Ovary (tissue), 9 donors: ENCODE measurements around the gene AICDA. TPM values are rescaled to one million over a fixed set of nuclear protein-coding genes. Genes with fewer than 3 reads are reported as not detected.
"Not testable (repeated sequence)": the region's sequence is repeated elsewhere in the genome, so short reads cannot be mapped to it uniquely, and the experiment has no call there.

Experiments
- DNase-seq, 5 donors: peaks; one replicate each; pipeline ENCODE4 v3.0.0-alpha.2; 2019 to 2020
- H3K27ac ChIP-seq, 2 donors: fragments of 200-600 bp; one replicate each; pipeline versions ENCODE4 v1.5.1 to v1.8.0; 2019 to 2022
- H3K27me3 ChIP-seq: fragments of 200-600 bp; one replicate; pipeline ENCODE4 v1.8.0; 2022
- H3K36me3 ChIP-seq: fragments of 200-600 bp; sonication (generic); one replicate; pipeline ENCODE4 v1.5.1; 2019
- H3K4me1 ChIP-seq: one replicate; pipeline ENCODE4 v1.8.1; 2013; ENCODE audit warnings: mild to moderate bottlenecking, moderate library complexity; ENCODE audit not compliant: insufficient read depth
- H3K4me3 ChIP-seq: fragments of 200-600 bp; sonication (generic); one replicate; pipeline ENCODE4 v1.5.1; 2017
- H3K9me3 ChIP-seq, 2 donors: fragments of 200-600 bp in 1 of 2; sonication (generic) in 1 of 2; one replicate each; pipeline versions ENCODE4 v1.5.1 to v1.8.1; 2013 to 2019; ENCODE audit warnings: mild to moderate bottlenecking in 1 of 2, moderate library complexity in 1 of 2
- EP300 ChIP-seq: sonication (generic); formaldehyde crosslinking; IDR thresholded peaks from one replicate; pipeline ENCODE4 v1.6.1; 2017; ENCODE audit warnings: antibody characterized with exemption
- POLR2A ChIP-seq: fragments of 450-650 bp; IDR thresholded peaks from one replicate; pipeline ENCODE4 v1.6.1; 2017; ENCODE audit warnings: antibody characterized with exemption, mild to moderate bottlenecking, moderate library complexity
- WGBS, 3 donors: extraction: QIAGEN DNeasy Blood & Tissue Kit in 1 of 3; methylation state at CpG; one replicate each; pipeline versions ENCODE4 v1.1.5 to v1.1.7; 2013 to 2017; 5-methylcytosine and 5-hydroxymethylcytosine counted together
- intact Hi-C, 4 donors: fragments of 100-400 bp; cut with DNase I; formaldehyde crosslinking; loops; one replicate each; pipeline versions ENCODE4 v1.11.0 to v1.15.1; 2022 to 2023
- polyA plus RNA-seq, 2 donors: library from polyadenylated mRNA; stranded (reverse); fragments of 200-250 nt in 1 of 2; fragments of 350-450 nt in 1 of 2; fragmentation: Illumina TruSeq in 1 of 2; extraction: RNeasy Lipid Tissue Mini Kit (QIAGEN cat#74804) in 1 of 2; gene quantifications; one replicate each; pipeline ENCODE4 v1.2.3, GENCODE V29; 2013 to 2014
- total RNA-seq, 7 donors: library from RNA; depleted of rRNA in 2 of 7; stranded (reverse); fragments of >200 nt in 2 of 7; fragmentation: NEBNext Ultra II Directional in 3 of 7; extraction: Animal tissue kit (Norgen Biotek cat#: 25700) in 3 of 7; gene quantifications; one replicate each; pipeline versions ENCODE4 v1.1.0 to v1.2.4, GENCODE V29; 2016 to 2023
- TF ChIP-seq, protein P1 (sequence below), 3 donors: fragments of 450-650 bp in 2 of 3; fragments of 200-600 bp in 1 of 3; IDR thresholded peaks; one replicate each; pipeline versions ENCODE4 v1.5.1 to v1.8.0; 2016 to 2022; ENCODE audit warnings: antibody characterized with exemption in 3 of 3, mild to moderate bottlenecking in 1 of 3
- donor health status: DM: no; HTN: no; CAD: no; lungs with moderate emphysema.
- donor health status: DM: no; HTN: no; CAD: no.
- donor health status: Bipolar disorder and iron deficiency.
- donor health status: DM: yes; HTN: yes; CAD: no.
- donor health status: DM: no; HTN: no; CAD: no.
- donor health status: DM: yes; HTN: yes; CAD: no.

AICDA gene
- total and polyA plus RNA-seq, 9 donors = not detected

DNA sequence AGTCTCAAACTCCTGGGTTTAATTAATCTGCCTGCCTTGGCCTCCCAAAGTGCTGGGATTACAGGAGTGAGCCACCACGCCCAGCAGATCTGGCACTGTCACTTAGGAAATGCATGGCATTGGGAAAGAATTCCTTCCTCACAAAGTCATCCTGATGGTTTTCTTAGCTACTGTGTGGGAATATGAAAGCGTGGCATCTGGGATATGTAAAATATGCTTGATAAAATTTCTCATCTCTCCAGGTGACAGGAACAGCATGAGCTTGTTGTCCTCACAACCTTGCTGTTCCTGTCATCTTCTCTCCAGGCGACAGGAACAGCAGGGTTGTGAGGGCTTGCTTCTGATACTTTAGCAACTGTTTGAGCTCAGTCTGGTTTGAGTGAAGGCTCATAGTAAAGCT is 16.1 kb upstream of the AICDA start:
- no peak overlapping the region for H3K27ac ChIP-seq
- intact Hi-C loops = no loop called here
- no peaks in the 10 kb centered on the region for H3K4me1 ChIP-seq
- TF ChIP-seq EP300 = no peak
- TF ChIP-seq, protein P1, sequence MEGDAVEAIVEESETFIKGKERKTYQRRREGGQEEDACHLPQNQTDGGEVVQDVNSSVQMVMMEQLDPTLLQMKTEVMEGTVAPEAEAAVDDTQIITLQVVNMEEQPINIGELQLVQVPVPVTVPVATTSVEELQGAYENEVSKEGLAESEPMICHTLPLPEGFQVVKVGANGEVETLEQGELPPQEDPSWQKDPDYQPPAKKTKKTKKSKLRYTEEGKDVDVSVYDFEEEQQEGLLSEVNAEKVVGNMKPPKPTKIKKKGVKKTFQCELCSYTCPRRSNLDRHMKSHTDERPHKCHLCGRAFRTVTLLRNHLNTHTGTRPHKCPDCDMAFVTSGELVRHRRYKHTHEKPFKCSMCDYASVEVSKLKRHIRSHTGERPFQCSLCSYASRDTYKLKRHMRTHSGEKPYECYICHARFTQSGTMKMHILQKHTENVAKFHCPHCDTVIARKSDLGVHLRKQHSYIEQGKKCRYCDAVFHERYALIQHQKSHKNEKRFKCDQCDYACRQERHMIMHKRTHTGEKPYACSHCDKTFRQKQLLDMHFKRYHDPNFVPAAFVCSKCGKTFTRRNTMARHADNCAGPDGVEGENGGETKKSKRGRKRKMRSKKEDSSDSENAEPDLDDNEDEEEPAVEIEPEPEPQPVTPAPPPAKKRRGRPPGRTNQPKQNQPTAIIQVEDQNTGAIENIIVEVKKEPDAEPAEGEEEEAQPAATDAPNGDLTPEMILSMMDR (IDR thresholded peaks at IDR 0.05) = no peak
- no peak overlapping the region for H3K4me3 ChIP-seq
- no peaks in the 10 kb centered on the region for H3K9me3 ChIP-seq
- 67 to 74% (median 69%) methylated on average over 3 of the region's 3 CpGs for WGBS, 3 donors
- no peak for DNase-seq
- no peaks in the 10 kb centered on the region for H3K36me3 ChIP-seq
- no peaks in the 10 kb centered on the region for H3K27me3 ChIP-seq

DNA sequence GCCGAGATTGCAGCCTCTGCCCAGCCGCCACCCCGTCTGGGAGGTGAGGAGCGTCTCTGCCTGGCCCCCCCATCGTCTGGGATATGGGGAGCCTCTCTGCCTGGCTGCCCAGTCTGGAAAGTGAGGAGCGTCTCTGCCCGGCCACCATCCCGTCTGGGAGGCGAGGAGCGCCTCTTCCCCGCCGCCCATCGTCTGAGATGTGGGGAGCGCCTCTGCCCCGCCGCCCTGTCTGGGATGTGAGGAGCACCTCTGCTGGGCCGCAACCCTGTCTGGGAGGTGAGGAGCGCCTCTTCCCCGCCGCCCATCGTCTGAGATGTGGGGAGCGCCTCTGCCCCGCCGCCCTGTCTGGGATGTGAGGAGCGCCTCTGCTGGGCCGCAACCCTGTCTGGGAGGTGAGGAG is 12.1 kb upstream of the AICDA start:
- H3K36me3 ChIP-seq, intact Hi-C loops, H3K4me1 ChIP-seq, H3K4me3 ChIP-seq, H3K27me3 ChIP-seq, H3K27ac ChIP-seq, DNase-seq, H3K9me3 ChIP-seq: not testable (repeated sequence)
- WGBS, 3 donors = 95 to 99% (median 98%) methylated on average over 7 to 24 of the region's 26 CpGs

DNA sequence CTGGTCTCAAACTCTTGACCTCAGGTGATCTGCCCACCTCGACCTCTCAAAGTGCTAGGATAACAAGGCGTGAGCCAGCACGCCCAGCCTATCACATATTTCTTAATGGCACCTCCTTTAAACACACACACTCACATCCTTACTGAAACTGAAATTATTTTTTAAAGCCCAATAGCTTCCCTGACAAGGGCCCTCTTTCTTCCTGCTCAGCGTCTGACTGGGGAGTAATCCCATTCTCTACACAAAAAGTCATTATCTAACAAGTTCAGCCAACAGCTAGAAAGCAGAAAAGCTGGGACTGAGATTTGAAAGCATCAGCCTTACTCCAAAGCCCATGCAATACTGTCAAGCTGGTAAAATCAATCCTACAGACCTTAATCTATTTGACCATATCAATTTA is 10.0 kb upstream of the AICDA start:
- WGBS, 3 donors = 72 to 75% (median 75%) methylated on average over 4 of the region's 4 CpGs
- Histone ChIP-seq H3K27ac (no peak overlapping the region), H3K4me3 (no peak overlapping the region), H3K9me3 (no peaks in the 10 kb centered on the region), H3K36me3 (no peaks in the 10 kb centered on the region), H3K27me3 (no peaks in the 10 kb centered on the region), H3K4me1 (no peaks in the 10 kb centered on the region)
- intact Hi-C loops = no loop called here
- TF ChIP-seq POLR2A (no peak), EP300 (no peak)
- TF ChIP-seq, protein P1 (IDR thresholded peaks at IDR 0.05) = no peak
- no peak for DNase-seq

DNA sequence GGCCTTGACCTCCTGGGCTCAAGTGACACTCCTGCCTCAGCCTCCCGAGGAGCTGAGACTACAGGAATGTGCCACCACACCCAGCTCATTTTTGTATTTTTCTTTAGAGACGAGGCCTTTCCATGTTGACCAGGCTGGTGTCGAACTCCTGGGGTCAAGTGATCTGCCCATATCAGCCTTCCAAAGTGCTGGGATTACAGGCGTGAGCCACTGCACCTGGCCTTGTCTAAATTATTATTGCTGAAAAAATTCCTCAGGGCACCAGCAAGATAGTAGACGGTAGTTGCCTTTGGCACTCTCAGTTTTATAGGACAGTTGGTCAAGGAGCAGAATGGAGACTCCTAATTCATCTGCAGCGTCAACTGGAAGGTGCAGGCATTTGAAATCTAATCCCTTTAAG is 2.5 kb upstream of the AICDA start:
- Histone ChIP-seq H3K27me3 (no peaks in the 10 kb centered on the region), H3K4me1 (no peaks in the 10 kb centered on the region), H3K9me3 (no peaks in the 10 kb centered on the region), H3K36me3 (no peaks in the 10 kb centered on the region), H3K27ac (no peak overlapping the region), H3K4me3 (no peak overlapping the region)
- 49 to 52% (median 49%) methylated on average over 6 of the region's 6 CpGs for WGBS, 3 donors
- TF ChIP-seq, protein P1 (IDR thresholded peaks at IDR 0.05) = no peak
- no peak for TF ChIP-seq EP300
- no peak for TF ChIP-seq POLR2A
- intact Hi-C loops = no loop called here
- no peak for DNase-seq

DNA sequence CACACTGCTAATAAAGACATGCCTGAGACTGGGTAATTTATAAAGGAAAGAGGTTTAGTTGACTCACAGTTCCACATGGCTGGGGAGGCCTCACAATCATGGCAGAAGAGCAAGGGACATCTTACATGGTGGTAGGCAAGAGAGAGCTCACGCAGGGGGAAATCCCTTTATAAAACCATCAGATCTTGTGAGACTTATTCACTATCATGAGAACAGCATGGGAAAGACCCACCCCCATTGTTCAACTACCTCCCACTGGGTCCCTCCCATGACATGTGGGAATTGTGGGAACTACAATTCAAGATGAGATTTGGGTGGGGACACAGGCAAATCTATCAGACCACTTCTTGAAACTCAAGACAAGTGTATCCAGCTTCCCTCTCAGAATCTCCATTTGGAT is 1.2 kb upstream of the AICDA start:
- H3K4me3 ChIP-seq, H3K27ac ChIP-seq, H3K4me1 ChIP-seq, DNase-seq, H3K9me3 ChIP-seq, H3K36me3 ChIP-seq, H3K27me3 ChIP-seq, intact Hi-C loops: not testable (repeated sequence)
- WGBS, 3 donors = 90 to 100% (median 95%) methylated on average over 1 of the region's 1 CpG

DNA sequence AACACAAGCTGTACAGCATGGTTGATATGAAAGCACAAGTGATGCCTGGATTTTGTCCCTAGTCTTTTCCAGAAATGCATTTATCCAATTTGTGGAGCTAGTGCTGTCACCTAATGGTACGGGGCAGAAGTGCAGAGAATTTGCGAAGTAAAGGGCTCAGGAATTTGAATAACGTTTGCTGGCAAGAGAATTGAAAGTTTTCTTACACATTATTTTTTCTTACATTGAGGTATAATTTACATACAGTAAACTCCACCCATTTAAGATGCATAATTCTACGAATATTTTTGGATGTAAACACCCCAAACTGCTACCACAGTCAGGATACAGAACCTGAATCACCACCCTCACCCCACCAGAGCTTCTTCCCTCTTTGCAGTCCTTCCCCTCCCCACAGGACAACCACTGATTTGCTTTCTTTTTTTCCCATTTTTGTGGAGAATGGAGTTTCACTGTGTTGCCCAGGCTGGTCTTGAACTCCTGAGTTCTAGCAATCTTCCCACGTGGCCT is 3.5 kb downstream of the AICDA start:
- Histone ChIP-seq H3K27ac (no peak overlapping the region), H3K36me3 (no peaks in the 10 kb centered on the region), H3K9me3 (no peaks in the 10 kb centered on the region), H3K27me3 (no peaks in the 10 kb centered on the region), H3K4me1 (no peaks in the 10 kb centered on the region), H3K4me3 (no peak overlapping the region)
- 13 to 14% (median 13%) methylated on average over 5 of the region's 5 CpGs for WGBS, 3 donors
- intact Hi-C loops = no loop called here
- no peak for DNase-seq
- TF ChIP-seq EP300 = no peak
- TF ChIP-seq, protein P1 (IDR thresholded peaks at IDR 0.05) = no peak
- TF ChIP-seq POLR2A = no peak
